ENCODE results near the gene BCR. TPM values are rescaled to one million over a fixed set of nuclear protein-coding genes. Genes with fewer than 3 reads are reported as not detected.

The BCR gene
- total and polyA plus RNA-seq, 2 donors (not counting 1 experiment from before 2014, with no cell fraction given): 30.2 to 46.4 TPM

- H3K27me3 Mint-ChIP-seq: peaks cover 7% of the 10 kb centered on the region
- H3K27me3 ChIP-seq (replicated peaks in 1 of 4; ENCODE audit: control extremely low read depth in 1 of 4, control insufficient read depth in 3 of 4, insufficient read depth in 4 of 4, low read length in 3 of 4): peaks cover 0 to 11% (median 3%) of the 10 kb centered on the region in 4 experiments
- H3K79me2 ChIP-seq (ENCODE audit: control insufficient read depth, insufficient read depth, low read length): peaks cover 59% of the 10 kb centered on the region
- no peaks in the 10 kb centered on the region for H3K36me3 ChIP-seq (replicated peaks in 1 of 2; ENCODE audit: control extremely low read depth in 1 of 2, control insufficient read depth in 1 of 2, extremely low read depth in 1 of 2, insufficient read depth in 2 of 2, low read length in 1 of 2)
- peak overlapping the region; percentile 65 for H3K9ac ChIP-seq (ENCODE audit: low read length)
- ChIA-PET CTCF (interaction anchor here (1.3 to 16.5 kb wide), 6 partner anchors 34 to 108 kb away, joined by 3 to 494 read pairs (median 4); no protein-coding TSS in a partner anchor), POLR2A (interaction anchor here (0.5 to 2.4 kb wide), 4 partner anchors 39 to 112 kb away, joined by 3 to 7 read pairs (median 5); no protein-coding TSS in a partner anchor)
- peaks cover 0 to 4% (median 2%) of the 10 kb centered on the region in 3 donors for H3K9me3 ChIP-seq (ENCODE audit: control extremely low read depth in 1 of 3, control insufficient read depth in 2 of 3, insufficient read depth in 1 of 3, low read length in 2 of 3)
- H3K4me2 ChIP-seq (replicated peaks; ENCODE audit: low read depth, low read length, poor library complexity, severe bottlenecking): peak overlapping the region; percentile 78
- peak overlapping the region; percentile 62 for H2AFZ ChIP-seq (ENCODE audit: insufficient read depth, low read depth, low read length, poor library complexity, severe bottlenecking)
- no peak overlapping the region for H3K27ac ChIP-seq (ENCODE audit: low read length in 2 of 2)
- H3K4me3 Mint-ChIP-seq: peak overlapping the region; percentile 91
- DNase-seq (peak; percentile 56), ATAC-seq (ENCODE audit: low read depth) (no peak)
- H4K20me1 ChIP-seq (ENCODE audit: control insufficient read depth, insufficient read depth, low read length, poor library complexity, severe bottlenecking): peaks cover 44% of the 10 kb centered on the region
- intact Hi-C loops (cut with micrococcal nuclease): loop anchor here (5.0 kb wide), 1 partner anchor 35 kb away; the partner anchor contains the start of gene RAB36
- H3K4me1 ChIP-seq (ENCODE audit: control insufficient read depth in 2 of 2, insufficient read depth in 2 of 2, low read length in 2 of 2): peaks cover 57 to 87% of the 10 kb centered on the region in 2 donors
- H3K9me3 Mint-ChIP-seq (ENCODE audit: insufficient read depth): no peaks in the 10 kb centered on the region
- TF ChIP-seq, protein P1, sequence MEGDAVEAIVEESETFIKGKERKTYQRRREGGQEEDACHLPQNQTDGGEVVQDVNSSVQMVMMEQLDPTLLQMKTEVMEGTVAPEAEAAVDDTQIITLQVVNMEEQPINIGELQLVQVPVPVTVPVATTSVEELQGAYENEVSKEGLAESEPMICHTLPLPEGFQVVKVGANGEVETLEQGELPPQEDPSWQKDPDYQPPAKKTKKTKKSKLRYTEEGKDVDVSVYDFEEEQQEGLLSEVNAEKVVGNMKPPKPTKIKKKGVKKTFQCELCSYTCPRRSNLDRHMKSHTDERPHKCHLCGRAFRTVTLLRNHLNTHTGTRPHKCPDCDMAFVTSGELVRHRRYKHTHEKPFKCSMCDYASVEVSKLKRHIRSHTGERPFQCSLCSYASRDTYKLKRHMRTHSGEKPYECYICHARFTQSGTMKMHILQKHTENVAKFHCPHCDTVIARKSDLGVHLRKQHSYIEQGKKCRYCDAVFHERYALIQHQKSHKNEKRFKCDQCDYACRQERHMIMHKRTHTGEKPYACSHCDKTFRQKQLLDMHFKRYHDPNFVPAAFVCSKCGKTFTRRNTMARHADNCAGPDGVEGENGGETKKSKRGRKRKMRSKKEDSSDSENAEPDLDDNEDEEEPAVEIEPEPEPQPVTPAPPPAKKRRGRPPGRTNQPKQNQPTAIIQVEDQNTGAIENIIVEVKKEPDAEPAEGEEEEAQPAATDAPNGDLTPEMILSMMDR (IDR thresholded peaks at IDR 0.05): no peak
- TF ChIP-seq EZH2 (IDR thresholded peaks at IDR 0.05; ENCODE audit: borderline replicate concordance, insufficient read depth, low read depth, low read length, poor library complexity, severe bottlenecking): no peak
- peak overlapping the region; percentile 43 to 75 (median 67) for H3K4me3 ChIP-seq (ENCODE audit: control extremely low read depth in 1 of 5, extremely low read depth in 1 of 5, insufficient read depth in 1 of 5, low read depth in 2 of 5, low read length in 4 of 5)
- peak overlapping the region; percentile 78 for H3K27ac Mint-ChIP-seq
- peaks cover 58% of the 10 kb centered on the region for H3K4me1 Mint-ChIP-seq
- 6% methylated on average over 41 of the region's 43 CpGs for WGBS (ENCODE audit: insufficient coverage)
These were observed 1.5 kb downstream of the BCR start for GRCh38 chr22:23181721-23182308.

Data from B cell (primary cell).